ENCODE results near the gene NAPA. TPM values are rescaled to one million over a fixed set of nuclear protein-coding genes. Genes with fewer than 3 reads are reported as not detected.
A peak's percentile ranks its signal among the peaks of the same experiment; 100 is the strongest.

The NAPA gene
- total RNA-seq, 1 experiment from 2014 or later: 87.5 TPM

GRCh38 chr19:47480658-47481057 is 34.2 kb downstream of the NAPA start:
- H3K9me3 ChIP-seq (replicated peaks): no peaks in the 10 kb centered on the region
- no peak for DNase-seq (ENCODE audit: low read depth in 1 of 2, low spot score in 2 of 2)
- peaks cover 6% of the 10 kb centered on the region for H3K36me3 ChIP-seq
- H3K27me3 ChIP-seq (replicated peaks): no peaks in the 10 kb centered on the region
- H3K27ac ChIP-seq: no peak overlapping the region
- peaks cover 10% of the 10 kb centered on the region for H3K4me1 ChIP-seq (replicated peaks)
- no peak overlapping the region for H3K4me3 ChIP-seq

- DNase-seq (ENCODE audit: low read depth in 1 of 2, low spot score in 2 of 2): no peak
- no peaks in the 10 kb centered on the region for H3K36me3 ChIP-seq
- H3K4me1 ChIP-seq (replicated peaks): peaks cover 10% of the 10 kb centered on the region
- no peaks in the 10 kb centered on the region for H3K9me3 ChIP-seq (replicated peaks)
- no peak overlapping the region for H3K27ac ChIP-seq
- H3K4me3 ChIP-seq: no peak overlapping the region
- no peaks in the 10 kb centered on the region for H3K27me3 ChIP-seq (replicated peaks)
These were observed 35.0 kb downstream of the NAPA start for GRCh38 chr19:47479701-47480503.

- H3K9me3 ChIP-seq (replicated peaks): no peaks in the 10 kb centered on the region
- no peak for DNase-seq (ENCODE audit: low read depth in 1 of 2, low spot score in 2 of 2)
- H3K27me3 ChIP-seq (replicated peaks): peaks cover 6% of the 10 kb centered on the region
- no peak overlapping the region for H3K4me3 ChIP-seq
- H3K4me1 ChIP-seq (replicated peaks): no peaks in the 10 kb centered on the region
- H3K36me3 ChIP-seq: no peaks in the 10 kb centered on the region
- H3K27ac ChIP-seq: no peak overlapping the region
These were observed 38.4 kb downstream of the NAPA start for GRCh38 chr19:47476438-47476972.

GRCh38 chr19:47475465-47475864 is 39.4 kb downstream of the NAPA start:
- no peaks in the 10 kb centered on the region for H3K36me3 ChIP-seq
- no peak for DNase-seq (ENCODE audit: low read depth in 1 of 2, low spot score in 2 of 2)
- no peaks in the 10 kb centered on the region for H3K9me3 ChIP-seq (replicated peaks)
- H3K27me3 ChIP-seq (replicated peaks): peaks cover 17% of the 10 kb centered on the region
- no peaks in the 10 kb centered on the region for H3K4me1 ChIP-seq (replicated peaks)
- no peak overlapping the region for H3K4me3 ChIP-seq
- no peak overlapping the region for H3K27ac ChIP-seq

- DNase-seq (ENCODE audit: low read depth in 1 of 2, low spot score in 2 of 2): no peak
- H3K4me3 ChIP-seq: no peak overlapping the region
- no peak overlapping the region for H3K27ac ChIP-seq
- H3K27me3 ChIP-seq (replicated peaks): peaks cover 38% of the 10 kb centered on the region
- H3K36me3 ChIP-seq: no peaks in the 10 kb centered on the region
- no peaks in the 10 kb centered on the region for H3K4me1 ChIP-seq (replicated peaks)
- no peaks in the 10 kb centered on the region for H3K9me3 ChIP-seq (replicated peaks)
These were observed 41.5 kb downstream of the NAPA start for GRCh38 chr19:47473336-47473735.

- Histone ChIP-seq H3K36me3 (no peaks in the 10 kb centered on the region), H3K27me3 (replicated peaks) (peaks cover 48% of the 10 kb centered on the region), H3K4me1 (replicated peaks) (no peaks in the 10 kb centered on the region), H3K27ac (no peak within 1 kb of the TSS), H3K4me3 (no peak within 1 kb of the TSS), H3K9me3 (replicated peaks) (no peaks in the 10 kb centered on the region)
- peak; percentile 30 to 64 for DNase-seq (ENCODE audit: low read depth in 1 of 2, low spot score in 2 of 2)
These were observed 43.0 kb downstream of the NAPA start, which contains the start of gene SLC8A2 for GRCh38 chr19:47471733-47472457. Gene SLC8A2, minus strand, starts transcription at chr19:47471893. Its CDS starts 5,490 bp downstream, at chr19:47466403.

- no peaks in the 10 kb centered on the region for H3K9me3 ChIP-seq (replicated peaks)
- H3K36me3 ChIP-seq: no peaks in the 10 kb centered on the region
- no peaks in the 10 kb centered on the region for H3K4me1 ChIP-seq (replicated peaks)
- peaks cover 54% of the 10 kb centered on the region for H3K27me3 ChIP-seq (replicated peaks)
- no peak overlapping the region for H3K27ac ChIP-seq
- no peak for DNase-seq (ENCODE audit: low read depth in 1 of 2, low spot score in 2 of 2)
- H3K4me3 ChIP-seq: no peak overlapping the region
These were observed 43.5 kb downstream of the NAPA start for GRCh38 chr19:47471381-47471732.

- H3K36me3 ChIP-seq: no peaks in the 10 kb centered on the region
- peaks cover 55% of the 10 kb centered on the region for H3K27me3 ChIP-seq (replicated peaks)
- H3K27ac ChIP-seq: no peak overlapping the region
- no peak overlapping the region for H3K4me3 ChIP-seq
- DNase-seq (ENCODE audit: low read depth in 1 of 2, low spot score in 2 of 2): no peak
- H3K4me1 ChIP-seq (replicated peaks): no peaks in the 10 kb centered on the region
- H3K9me3 ChIP-seq (replicated peaks): no peaks in the 10 kb centered on the region
These were observed 44.2 kb downstream of the NAPA start for GRCh38 chr19:47470447-47471195.

GRCh38 chr19:47469719-47470118 is 45.1 kb downstream of the NAPA start:
- peaks cover 64% of the 10 kb centered on the region for H3K27me3 ChIP-seq (replicated peaks)
- H3K4me3 ChIP-seq: no peak overlapping the region

GRCh38 chr19:47469363-47469700 is 45.5 kb downstream of the NAPA start:
- no peak overlapping the region for H3K27ac ChIP-seq
- H3K9me3 ChIP-seq (replicated peaks): no peaks in the 10 kb centered on the region
- peaks cover 68% of the 10 kb centered on the region for H3K27me3 ChIP-seq (replicated peaks)
- no peaks in the 10 kb centered on the region for H3K4me1 ChIP-seq (replicated peaks)
- no peaks in the 10 kb centered on the region for H3K36me3 ChIP-seq
- no peak for DNase-seq (ENCODE audit: low read depth in 1 of 2, low spot score in 2 of 2)
- no peak overlapping the region for H3K4me3 ChIP-seq

More at GRCh38 chr19:47469719-47470118, 45.1 kb downstream of the NAPA start:
- no peaks in the 10 kb centered on the region for H3K36me3 ChIP-seq
- no peak for DNase-seq (ENCODE audit: low read depth in 1 of 2, low spot score in 2 of 2)
- H3K27ac ChIP-seq: no peak overlapping the region
- no peaks in the 10 kb centered on the region for H3K9me3 ChIP-seq (replicated peaks)
- no peaks in the 10 kb centered on the region for H3K4me1 ChIP-seq (replicated peaks)

GRCh38 chr19:47467914-47468313 is 46.9 kb downstream of the NAPA start:
- peaks cover 75% of the 10 kb centered on the region for H3K27me3 ChIP-seq (replicated peaks)
- DNase-seq (ENCODE audit: low read depth in 1 of 2, low spot score in 2 of 2): no peak
- H3K4me1 ChIP-seq (replicated peaks): no peaks in the 10 kb centered on the region
- no peak overlapping the region for H3K4me3 ChIP-seq
- no peaks in the 10 kb centered on the region for H3K36me3 ChIP-seq
- no peaks in the 10 kb centered on the region for H3K9me3 ChIP-seq (replicated peaks)
- H3K27ac ChIP-seq: no peak overlapping the region

- Histone ChIP-seq H3K27me3 (replicated peaks) (peaks cover 74% of the 10 kb centered on the region), H3K27ac (no peak overlapping the region), H3K36me3 (no peaks in the 10 kb centered on the region), H3K4me3 (no peak overlapping the region), H3K4me1 (replicated peaks) (no peaks in the 10 kb centered on the region), H3K9me3 (replicated peaks) (no peaks in the 10 kb centered on the region)
- DNase-seq (ENCODE audit: low read depth in 1 of 2, low spot score in 2 of 2): no peak
These were observed 48.9 kb downstream of the NAPA start for GRCh38 chr19:47465957-47466356.

GRCh38 chr19:47464675-47465419 is 50.0 kb downstream of the NAPA start:
- no peaks in the 10 kb centered on the region for H3K36me3 ChIP-seq
- no peak overlapping the region for H3K4me3 ChIP-seq
- H3K27ac ChIP-seq: no peak overlapping the region
- DNase-seq (ENCODE audit: low read depth in 1 of 2, low spot score in 2 of 2): no peak
- H3K9me3 ChIP-seq (replicated peaks): no peaks in the 10 kb centered on the region
- no peaks in the 10 kb centered on the region for H3K4me1 ChIP-seq (replicated peaks)
- H3K27me3 ChIP-seq (replicated peaks): peaks cover 67% of the 10 kb centered on the region
